Fibroblast of villous mesenchyme (primary cell): ENCODE data around the gene ARGLU1. TPM values are rescaled to one million over a fixed set of nuclear protein-coding genes. Genes with fewer than 3 reads are reported as not detected.

Experiments used
- DNase-seq: peaks from one replicate; pipeline ENCODE4 v3.0.0-alpha.2; 2010; ENCODE audit warnings: low read depth
- H3K4me3 ChIP-seq: 2 replicates; pipeline ENCODE4 v1.5.1; 2011; ENCODE audit warnings: low read depth, mild to moderate bottlenecking, low read length
- total RNA-seq: library from RNA; depleted of rRNA; stranded (reverse); fragments of >200 nt; gene quantifications from 2 replicates; pipeline ENCODE4 v1.2.3, GENCODE V29; 2012
- TF ChIP-seq, protein P1 (sequence below): IDR thresholded peaks from 2 replicates; pipeline ENCODE4 v1.5.1; 2012; ENCODE audit warnings: low read depth, mild to moderate bottlenecking, low read length; ENCODE audit not compliant: insufficient read depth

The ARGLU1 gene
- total RNA-seq, 1 donor: 51.0 TPM

DNA sequence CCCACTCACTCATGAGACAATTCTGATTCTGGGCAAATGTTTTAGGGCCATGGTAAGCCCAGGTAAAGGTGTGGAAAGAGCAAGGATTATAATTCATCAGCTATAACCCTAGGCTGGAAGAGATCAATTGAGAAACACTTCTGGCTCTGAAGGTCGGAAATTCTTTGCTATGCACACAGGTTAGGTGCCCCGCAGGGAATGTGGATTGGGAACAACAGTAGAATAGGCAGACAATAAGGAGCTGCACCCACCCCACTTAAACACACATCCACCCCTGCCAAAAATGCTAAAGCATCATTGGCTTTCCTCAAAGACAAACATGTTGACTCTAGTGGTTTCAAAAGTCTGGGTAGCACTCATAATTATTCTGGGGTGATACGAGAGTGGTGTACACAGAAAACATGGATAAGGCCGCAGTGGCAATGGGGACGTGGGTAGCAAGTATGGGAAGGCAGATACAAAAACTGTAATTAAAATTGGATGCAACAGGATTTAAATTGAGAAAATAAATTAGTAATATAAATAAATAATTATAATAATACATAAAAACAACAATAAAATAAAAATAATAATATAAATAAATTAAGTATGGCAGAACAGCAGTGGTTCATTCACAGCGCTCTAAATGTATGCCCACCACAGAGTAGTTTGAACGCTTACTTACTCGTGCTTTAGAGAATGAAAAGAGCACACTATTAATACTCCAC, 41.0 kb downstream of the ARGLU1 start:
- TF ChIP-seq, protein P1, sequence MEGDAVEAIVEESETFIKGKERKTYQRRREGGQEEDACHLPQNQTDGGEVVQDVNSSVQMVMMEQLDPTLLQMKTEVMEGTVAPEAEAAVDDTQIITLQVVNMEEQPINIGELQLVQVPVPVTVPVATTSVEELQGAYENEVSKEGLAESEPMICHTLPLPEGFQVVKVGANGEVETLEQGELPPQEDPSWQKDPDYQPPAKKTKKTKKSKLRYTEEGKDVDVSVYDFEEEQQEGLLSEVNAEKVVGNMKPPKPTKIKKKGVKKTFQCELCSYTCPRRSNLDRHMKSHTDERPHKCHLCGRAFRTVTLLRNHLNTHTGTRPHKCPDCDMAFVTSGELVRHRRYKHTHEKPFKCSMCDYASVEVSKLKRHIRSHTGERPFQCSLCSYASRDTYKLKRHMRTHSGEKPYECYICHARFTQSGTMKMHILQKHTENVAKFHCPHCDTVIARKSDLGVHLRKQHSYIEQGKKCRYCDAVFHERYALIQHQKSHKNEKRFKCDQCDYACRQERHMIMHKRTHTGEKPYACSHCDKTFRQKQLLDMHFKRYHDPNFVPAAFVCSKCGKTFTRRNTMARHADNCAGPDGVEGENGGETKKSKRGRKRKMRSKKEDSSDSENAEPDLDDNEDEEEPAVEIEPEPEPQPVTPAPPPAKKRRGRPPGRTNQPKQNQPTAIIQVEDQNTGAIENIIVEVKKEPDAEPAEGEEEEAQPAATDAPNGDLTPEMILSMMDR: no peak
- H3K4me3 ChIP-seq: no peak overlapping the region
- DNase-seq: no peak

DNA sequence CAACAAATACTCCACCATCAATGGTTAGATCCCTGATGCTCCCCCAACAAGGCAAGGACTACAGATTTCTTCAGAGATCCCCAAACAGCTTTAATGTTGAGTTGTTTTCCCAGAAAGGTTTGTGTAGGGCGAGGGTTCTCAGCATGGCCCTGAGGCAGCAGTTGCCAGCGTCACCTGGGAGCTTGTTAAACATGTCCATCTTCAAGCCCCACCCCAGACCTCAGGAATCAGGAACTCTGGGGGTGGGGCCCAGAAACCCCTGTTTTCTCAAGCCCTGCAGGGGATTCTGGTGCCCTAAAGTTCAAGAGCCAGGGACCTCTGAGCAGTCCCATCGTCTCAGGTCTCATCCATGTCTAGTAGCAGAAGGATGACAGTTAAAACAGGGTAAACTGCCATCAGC, 42.1 kb downstream of the ARGLU1 start:
- no peak overlapping the region for H3K4me3 ChIP-seq
- no peak for DNase-seq
- TF ChIP-seq, protein P1: no peak

DNA sequence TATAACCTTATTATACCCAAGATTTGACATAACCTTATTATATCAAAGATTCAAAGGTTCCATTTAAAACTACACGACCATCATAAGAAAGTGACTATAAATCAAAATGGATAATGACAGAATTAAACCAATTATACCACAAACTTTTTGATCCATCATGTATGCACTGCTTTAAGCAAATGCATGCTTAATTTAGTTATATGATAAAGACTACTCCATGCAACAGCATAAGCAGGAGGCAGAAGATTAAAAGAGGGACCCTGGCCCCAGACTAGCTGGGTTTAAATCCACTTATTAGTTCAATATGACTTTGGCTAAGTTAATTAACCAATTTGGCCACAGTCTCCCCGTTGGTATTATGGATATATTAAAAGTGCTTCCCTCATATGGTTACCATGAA, 43.8 kb downstream of the ARGLU1 start:
- H3K4me3 ChIP-seq: no peak overlapping the region
- DNase-seq: no peak
- TF ChIP-seq, protein P1: no peak

DNA sequence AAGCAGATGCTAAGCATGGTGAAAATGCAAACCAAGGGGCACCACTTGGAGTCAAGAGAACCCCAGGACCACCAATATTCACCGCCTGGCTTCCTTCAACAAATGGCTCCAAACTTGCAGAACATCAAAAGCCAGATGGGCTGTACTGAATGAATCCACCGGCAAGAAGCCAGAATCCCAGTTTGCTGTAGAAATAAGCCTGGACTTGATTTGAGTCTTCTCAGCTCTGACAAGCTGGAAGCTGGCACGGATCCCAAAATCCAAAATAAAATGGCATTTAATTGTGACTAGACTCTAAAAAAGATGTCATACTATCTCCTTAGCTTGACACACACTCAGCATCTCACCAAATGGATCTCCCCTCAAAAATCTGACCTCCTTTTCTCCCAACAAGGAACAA, 44.4 kb downstream of the ARGLU1 start:
- no peak for DNase-seq
- no peak overlapping the region for H3K4me3 ChIP-seq
- TF ChIP-seq, protein P1: no peak

DNA sequence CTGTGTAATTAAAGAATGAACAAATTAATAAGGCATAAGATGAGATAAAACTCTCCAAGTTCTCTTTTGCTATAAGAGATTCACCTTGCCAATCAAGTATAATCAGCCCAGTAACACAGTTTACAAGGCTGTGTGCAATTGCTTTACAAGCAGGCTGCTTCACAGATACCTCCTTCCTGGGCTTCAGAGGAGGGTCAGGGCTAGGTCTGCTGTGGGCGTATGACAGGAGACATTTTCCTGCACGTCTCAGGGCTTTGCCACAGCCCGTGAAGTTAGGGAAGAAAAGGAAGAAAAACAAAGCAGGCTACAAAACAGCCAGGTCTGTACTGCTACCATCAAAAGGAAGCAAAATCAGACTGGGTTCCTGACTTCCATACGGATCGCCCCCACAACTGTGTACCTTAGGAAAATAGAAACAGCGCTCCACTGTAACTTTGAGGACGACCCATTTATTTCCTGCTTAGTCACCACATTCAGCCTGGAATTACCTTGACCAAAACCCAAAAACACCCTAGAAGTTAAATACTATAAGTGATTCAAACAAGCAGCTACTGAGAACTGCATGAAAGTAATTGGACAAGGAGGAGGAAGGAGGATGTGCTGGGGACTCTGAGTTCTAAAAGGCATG, 44.9 kb downstream of the ARGLU1 start:
- TF ChIP-seq, protein P1: no peak
- DNase-seq: no peak
- no peak overlapping the region for H3K4me3 ChIP-seq

DNA sequence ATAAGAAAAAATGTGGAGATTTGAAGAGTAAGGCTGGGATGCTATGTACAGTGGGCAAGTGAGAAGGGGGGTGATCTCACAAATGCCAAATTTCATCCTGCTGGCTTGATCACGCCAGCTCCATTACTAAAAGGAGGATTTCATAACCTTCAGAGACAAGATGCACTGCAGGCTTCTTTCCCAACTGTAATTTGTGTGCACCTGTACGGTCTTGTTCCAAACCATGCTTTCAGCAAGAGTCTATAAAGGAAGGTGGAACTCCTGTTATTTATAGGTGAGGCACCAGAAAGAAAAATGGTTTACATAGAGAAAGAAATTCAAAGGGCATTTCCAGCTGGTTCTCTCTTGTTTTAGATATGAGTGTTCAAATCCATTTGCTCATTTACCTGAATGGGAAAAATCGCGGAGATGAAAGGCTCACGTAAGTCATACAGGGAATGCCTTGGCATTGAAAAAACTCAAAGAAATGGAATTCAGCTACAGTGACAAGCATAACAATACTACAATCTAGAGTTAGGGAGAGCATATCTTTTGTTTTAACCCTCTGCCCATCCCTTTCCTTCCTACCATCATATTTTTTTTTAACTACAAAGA, 45.7 kb downstream of the ARGLU1 start:
- no peak overlapping the region for H3K4me3 ChIP-seq
- TF ChIP-seq, protein P1: no peak
- DNase-seq: no peak
